GM19351 (cell line): Measurements from ENCODE around the gene HPS1.

Source experiments
- ATAC-seq: cut with Tn5 transposase; IDR thresholded peaks from one replicate; pipeline ENCODE4 v1.9.1; 2021; ENCODE audit warnings: mild to moderate bottlenecking, moderate library complexity; ENCODE audit not compliant: unreplicated experiment

The HPS1 gene

GRCh38 chr10:98370831-98371820, 75.6 kb downstream of the HPS1 start:
- no peak for ATAC-seq

DNA sequence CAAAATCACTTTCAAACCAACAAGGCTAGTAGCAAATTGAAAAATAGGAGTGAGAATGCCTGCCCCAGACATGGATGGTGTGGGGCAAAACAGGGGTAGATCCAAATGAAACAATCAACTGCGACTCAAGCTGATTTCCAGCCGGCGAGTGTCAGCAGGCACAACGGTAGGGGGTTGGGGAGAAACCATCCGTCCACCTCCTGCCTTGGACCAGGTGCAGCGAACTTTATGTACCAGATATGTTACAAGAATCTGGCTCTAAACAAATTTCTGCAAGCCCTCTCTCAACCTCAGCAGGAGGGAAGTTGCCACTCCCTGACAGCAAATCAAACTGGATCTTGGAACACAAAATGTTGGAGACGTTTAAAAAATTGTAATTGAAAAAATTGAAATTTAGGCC, 76.9 kb downstream of the HPS1 start:
- ATAC-seq = no peak

DNA sequence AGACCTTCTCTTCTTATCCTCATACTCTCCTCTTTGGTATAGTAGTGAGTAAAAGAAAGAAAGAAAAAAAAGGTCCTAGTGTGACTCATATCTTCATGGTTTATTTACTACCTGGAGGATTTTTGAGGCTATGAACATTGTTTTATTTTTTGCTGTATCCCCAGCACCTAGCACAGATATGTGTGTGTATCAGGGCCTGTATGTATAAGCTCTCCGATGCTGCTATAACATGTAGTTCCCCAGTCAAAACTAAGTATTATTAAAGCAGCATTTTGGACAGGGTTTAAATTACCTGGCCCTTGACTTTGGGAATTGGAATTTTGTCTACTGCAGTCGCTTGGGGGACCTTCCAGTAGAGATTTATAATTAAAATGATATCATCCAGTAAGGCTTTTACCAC, 78.1 kb downstream of the HPS1 start:
- ATAC-seq = no peak

DNA sequence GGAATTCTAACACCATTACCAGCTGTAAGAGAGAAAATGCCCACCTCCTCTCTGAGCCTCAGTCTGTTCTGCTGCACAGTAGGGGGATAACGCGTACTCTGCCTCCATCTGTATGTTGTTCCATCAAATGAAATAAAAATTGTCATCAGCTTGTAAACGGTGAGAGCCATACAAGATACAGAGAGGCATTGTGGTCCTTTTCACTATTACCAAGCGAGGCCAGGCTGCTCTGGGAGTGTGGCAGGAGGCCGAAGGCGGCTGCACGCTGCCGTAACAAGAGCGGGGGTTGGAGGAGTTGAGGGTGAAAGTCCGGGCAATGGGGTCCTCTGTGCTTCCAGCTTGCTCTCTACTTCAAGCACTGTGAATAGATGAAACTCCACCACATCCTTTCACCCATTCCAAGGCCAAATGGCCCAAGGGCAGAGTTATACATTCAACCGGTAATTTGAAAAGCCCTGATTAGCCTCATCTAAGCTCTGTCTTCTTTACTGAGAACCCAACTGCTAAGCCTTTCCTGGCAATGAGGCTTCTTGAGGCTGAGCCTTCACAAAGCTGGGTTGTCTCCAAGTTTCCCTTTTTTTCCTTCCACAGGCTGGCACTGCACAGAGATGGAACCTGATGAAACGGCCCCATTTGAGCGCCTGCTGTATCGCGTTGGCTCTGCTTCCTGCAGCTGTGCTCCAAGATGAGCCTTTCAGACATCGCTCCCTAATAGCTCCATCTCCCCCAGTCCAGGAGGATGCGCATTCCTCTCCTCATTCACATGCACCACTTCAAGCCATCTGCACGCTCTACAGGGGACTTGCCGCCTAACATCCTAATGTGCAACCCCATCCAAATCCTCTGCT, 78.9 kb downstream of the HPS1 start:
- no peak for ATAC-seq
